Psoas muscle (tissue), 8 donors: ENCODE measurements around the gene PI4KA. TPM values are rescaled to one million over a fixed set of nuclear protein-coding genes. Genes with fewer than 3 reads are reported as not detected.

ENCODE experiments used
- ATAC-seq, 4 donors: fragments of 200-7000 bp; cut with Tn5 transposase; one replicate each; pipeline ENCODE4 v1.9.1; 2020; ENCODE audit warnings: moderate library complexity in 3 of 4, mild to moderate bottlenecking in 2 of 4
- DNase-seq, 2 donors: peaks; one replicate each; pipeline ENCODE4 v3.0.0-alpha.2; 2020
- H3K27ac ChIP-seq: fragments of 200-600 bp; one replicate; pipeline ENCODE4 v1.8.0; 2022
- H3K27me3 ChIP-seq, 3 donors: fragments of 200-600 bp in 1 of 3; one replicate each; pipeline versions ENCODE4 v1.6.1 to v1.8.0; 2013 to 2022; ENCODE audit warnings: low read length in 2 of 3, mild to moderate bottlenecking in 2 of 3, moderate library complexity in 1 of 3; ENCODE audit not compliant: insufficient read depth in 3 of 3
- H3K36me3 ChIP-seq, 2 donors: fragments of 200-600 bp in 1 of 2; one replicate each; pipeline versions ENCODE4 v1.6.1 to v1.8.0; 2013 to 2022; ENCODE audit warnings: low read depth in 1 of 2, mild to moderate bottlenecking in 1 of 2, moderate library complexity in 1 of 2; ENCODE audit not compliant: insufficient read depth in 1 of 2
- H3K4me1 ChIP-seq: fragments of 200-600 bp; one replicate; pipeline ENCODE4 v1.8.0; 2022
- H3K4me3 ChIP-seq: fragments of 200-600 bp; one replicate; pipeline ENCODE4 v1.8.0; 2022; ENCODE audit warnings: mild to moderate bottlenecking
- H3K9me3 ChIP-seq: fragments of 200-600 bp; one replicate; pipeline ENCODE4 v1.8.0; 2022
- CTCF ChIP-seq: fragments of 200-600 bp; IDR thresholded peaks from one replicate; pipeline ENCODE4 v1.8.0; 2022; ENCODE audit warnings: antibody characterized with exemption
- WGBS, 3 donors: extraction: QIAGEN DNeasy Blood & Tissue Kit; methylation state at CpG; one replicate each; pipeline versions ENCODE4 v1.1.6 to v1.1.7; 2013; 5-methylcytosine and 5-hydroxymethylcytosine counted together
- intact Hi-C, 2 donors: fragments of 100-400 bp; cut with DNase I; formaldehyde crosslinking; loops; one replicate each; pipeline versions ENCODE4 v1.11.0 to v1.14.2; 2022
- polyA plus RNA-seq, 3 donors: library from polyadenylated mRNA; stranded (reverse); fragments of 200-250 nt; gene quantifications; one replicate each; pipeline ENCODE4 v1.2.3, GENCODE V29; 2013
- total RNA-seq, 4 donors: library from RNA; stranded (reverse); fragmentation: NEBNext Ultra II Directional in 2 of 4; extraction: Animal tissue kit (Norgen Biotek cat#: 25700) in 2 of 4; gene quantifications; one replicate each; pipeline versions ENCODE4 v1.2.1 to v1.2.4, GENCODE V29; 2021 to 2023
- donor health status: healthy with polysubstance abuse.
- donor health status: DM: no; HTN: no; CAD: no; lungs with moderate emphysema.
- donor health status: Bipolar disorder and iron deficiency.
- donor health status: healthy.
- donor health status: DM: yes; HTN: yes; CAD: no.
- donor health status: DM: no; HTN: no; CAD: no.
- donor health status: DM: no; HTN: no; CAD: no.
- donor health status: DM: yes; HTN: yes; CAD: no.

Gene PI4KA
- total and polyA plus RNA-seq, 7 donors: 22.7 to 52.6 (median 41.0) TPM

GRCh38 chr22:20802452-20802851, 56.2 kb downstream of the PI4KA start:
- DNase-seq: no peak
- Histone ChIP-seq H3K36me3 (peaks cover 8 to 98% of the 10 kb centered on the region in 2 donors), H3K9me3 (no peaks in the 10 kb centered on the region), H3K4me3 (no peak overlapping the region), H3K4me1 (no peaks in the 10 kb centered on the region), H3K27me3 (no peaks in the 10 kb centered on the region), H3K27ac (no peak overlapping the region)
- intact Hi-C loops: no loop called here
- 79 to 85% (median 84%) methylated on average over 6 of the region's 6 CpGs for whole genome bisulfite sequencing, 3 donors
- no peak for TF ChIP-seq CTCF
- no peak for ATAC-seq

- Histone ChIP-seq H3K27me3 (no peaks in the 10 kb centered on the region), H3K36me3 (peaks cover 8 to 99% of the 10 kb centered on the region in 2 donors), H3K27ac (no peak overlapping the region), H3K9me3 (no peaks in the 10 kb centered on the region), H3K4me3 (no peak overlapping the region), H3K4me1 (no peaks in the 10 kb centered on the region)
- 86 to 91% (median 90%) methylated on average over 8 of the region's 8 CpGs for WGBS, 3 donors
- no peak for ATAC-seq
- no peak for DNase-seq
- TF ChIP-seq CTCF: no peak
- intact Hi-C loops: no loop called here
Measured at GRCh38 chr22:20799449-20799848, 59.2 kb downstream of the PI4KA start.

- TF ChIP-seq CTCF: no peak
- WGBS, 3 donors: 89 to 93% (median 90%) methylated on average over 10 of the region's 10 CpGs
- H3K9me3 ChIP-seq: no peaks in the 10 kb centered on the region
- H3K27me3 ChIP-seq: no peaks in the 10 kb centered on the region
- DNase-seq (no peak), ATAC-seq (no peak)
- no peak overlapping the region for H3K27ac ChIP-seq
- intact Hi-C loops: no loop called here
- no peak overlapping the region for H3K4me3 ChIP-seq
- no peaks in the 10 kb centered on the region for H3K4me1 ChIP-seq
- H3K36me3 ChIP-seq: peaks cover 8 to 99% of the 10 kb centered on the region in 2 donors
Measured at GRCh38 chr22:20798974-20799373, 59.6 kb downstream of the PI4KA start.

- Histone ChIP-seq H3K4me1 (no peaks in the 10 kb centered on the region), H3K27ac (no peak overlapping the region), H3K36me3 (peaks cover 8 to 95% of the 10 kb centered on the region in 2 donors), H3K27me3 (no peaks in the 10 kb centered on the region), H3K4me3 (no peak overlapping the region), H3K9me3 (no peaks in the 10 kb centered on the region)
- intact Hi-C loops: no loop called here
- 93 to 98% (median 94%) methylated on average over 5 of the region's 5 CpGs for WGBS, 3 donors
- TF ChIP-seq CTCF: no peak
- ATAC-seq (no peak), DNase-seq (no peak)
Measured at GRCh38 chr22:20798218-20798617, 60.4 kb downstream of the PI4KA start.

- DNase-seq: no peak
- intact Hi-C loops: no loop called here
- no peaks in the 10 kb centered on the region for H3K4me1 ChIP-seq
- no peaks in the 10 kb centered on the region for H3K9me3 ChIP-seq
- no peak overlapping the region for H3K27ac ChIP-seq
- TF ChIP-seq CTCF: no peak
- H3K36me3 ChIP-seq: peaks cover 11 to 95% of the 10 kb centered on the region in 2 donors
- H3K4me3 ChIP-seq: no peak overlapping the region
- H3K27me3 ChIP-seq: no peaks in the 10 kb centered on the region
- 80 to 91% (median 80%) methylated on average over 8 of the region's 8 CpGs for WGBS, 3 donors
- no peak for ATAC-seq
Measured at GRCh38 chr22:20796731-20797130, 61.9 kb downstream of the PI4KA start.
